HG03520 (cell line): ENCODE measurements around the gene HECTD1.
"Not testable (repeated sequence)": the region's sequence is repeated elsewhere in the genome, so short reads cannot be mapped to it uniquely, and the experiment has no call there.

ENCODE experiments used
- ATAC-seq: cut with Tn5 transposase; IDR thresholded peaks from one replicate; pipeline ENCODE4 v1.9.1; 2021; ENCODE audit warnings: mild to moderate bottlenecking, moderate library complexity; ENCODE audit not compliant: unreplicated experiment

HECTD1 gene

GRCh38 chr14:31057701-31058364, 149.8 kb downstream of the HECTD1 start:
- ATAC-seq = no peak

- ATAC-seq = no peak
These were observed 150.6 kb downstream of the HECTD1 start for GRCh38 chr14:31057035-31057434.

- not testable (repeated sequence) for ATAC-seq
These were observed 154.5 kb downstream of the HECTD1 start for GRCh38 chr14:31052905-31053586.

GRCh38 chr14:31051511-31051910, 156.1 kb downstream of the HECTD1 start:
- ATAC-seq = no peak

GRCh38 chr14:31051023-31051422, 156.6 kb downstream of the HECTD1 start:
- ATAC-seq = no peak
